ENCODE results near the gene RFTN1.
A peak's percentile ranks its signal among the peaks of the same experiment; 100 is the strongest.

Gene RFTN1

DNA sequence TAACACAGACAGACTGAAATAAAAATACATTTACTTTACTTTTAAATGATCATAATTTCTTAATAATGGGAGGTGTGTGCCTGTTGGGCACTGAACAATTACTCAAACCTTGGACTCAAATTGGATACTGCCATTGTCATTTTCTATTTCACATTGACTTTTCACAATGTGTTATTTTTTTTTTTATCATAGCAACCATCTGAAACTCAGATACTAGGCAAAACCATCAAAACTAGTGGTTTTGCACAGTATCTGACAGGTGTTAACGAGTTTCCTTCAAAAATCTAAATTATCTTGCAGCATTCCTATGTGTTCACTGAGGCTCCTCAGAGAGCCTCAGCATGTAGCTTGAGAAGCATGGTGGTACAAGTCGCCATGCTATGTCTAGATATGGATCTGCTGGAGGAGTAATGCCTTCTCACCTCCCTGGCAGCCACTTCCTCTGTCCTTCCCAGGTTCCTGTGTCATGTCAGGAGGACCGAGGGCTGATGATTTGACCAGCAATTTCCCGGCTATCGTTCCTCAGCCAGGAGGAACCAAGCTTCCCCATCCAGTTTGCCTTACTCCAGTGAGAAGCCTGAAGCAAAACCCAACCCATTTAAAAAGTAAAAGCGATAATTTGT is 29.9 kb upstream of the RFTN1 start:
- Mint-ChIP-seq H3K4me1 (peaks cover 14% of the 10 kb centered on the region), H3K27ac (ENCODE audit: low read depth) (no peak overlapping the region), H3K27me3 (no peaks in the 10 kb centered on the region), H3K9me3 (no peaks in the 10 kb centered on the region), H3K36me3 (ENCODE audit: insufficient read depth) (no peaks in the 10 kb centered on the region), H3K4me3 (no peak overlapping the region)
- no peak for ATAC-seq (replicated peaks; ENCODE audit: extremely low read depth, poor library complexity, severe bottlenecking)
- no peak for DNase-seq (ENCODE audit: low spot score in 2 of 2)

GRCh38 chr3:16538507-16538906 is 25.0 kb upstream of the RFTN1 start:
- no peak overlapping the region for H3K27ac Mint-ChIP-seq (ENCODE audit: low read depth)
- no peak for ATAC-seq (replicated peaks; ENCODE audit: extremely low read depth, poor library complexity, severe bottlenecking)
- no peaks in the 10 kb centered on the region for H3K9me3 Mint-ChIP-seq
- H3K4me1 Mint-ChIP-seq, result no peaks in the 10 kb centered on the region
- H3K4me3 Mint-ChIP-seq, result no peak overlapping the region
- no peaks in the 10 kb centered on the region for H3K36me3 Mint-ChIP-seq (ENCODE audit: insufficient read depth)
- H3K27me3 Mint-ChIP-seq, result peaks cover 17% of the 10 kb centered on the region
- no peak for DNase-seq (ENCODE audit: low spot score in 2 of 2)

- DNase-seq (ENCODE audit: low spot score in 2 of 2) (no peak), ATAC-seq (replicated peaks; ENCODE audit: extremely low read depth, poor library complexity, severe bottlenecking) (no peak)
- Mint-ChIP-seq H3K36me3 (ENCODE audit: insufficient read depth) (no peaks in the 10 kb centered on the region), H3K4me3 (no peak overlapping the region), H3K4me1 (no peaks in the 10 kb centered on the region), H3K27ac (ENCODE audit: low read depth) (no peak overlapping the region), H3K27me3 (peaks cover 17% of the 10 kb centered on the region), H3K9me3 (no peaks in the 10 kb centered on the region)
Measured at GRCh38 chr3:16536996-16537395, 23.5 kb upstream of the RFTN1 start.

- DNase-seq (ENCODE audit: low spot score in 2 of 2) (no peak), ATAC-seq (replicated peaks; ENCODE audit: extremely low read depth, poor library complexity, severe bottlenecking) (no peak)
- H3K4me3 Mint-ChIP-seq, result no peak overlapping the region
- no peaks in the 10 kb centered on the region for H3K4me1 Mint-ChIP-seq
- no peak overlapping the region for H3K27ac Mint-ChIP-seq (ENCODE audit: low read depth)
- no peaks in the 10 kb centered on the region for H3K9me3 Mint-ChIP-seq
- no peaks in the 10 kb centered on the region for H3K36me3 Mint-ChIP-seq (ENCODE audit: insufficient read depth)
- H3K27me3 Mint-ChIP-seq, result peaks cover 17% of the 10 kb centered on the region
Measured at GRCh38 chr3:16536344-16536663, 22.8 kb upstream of the RFTN1 start.

DNA sequence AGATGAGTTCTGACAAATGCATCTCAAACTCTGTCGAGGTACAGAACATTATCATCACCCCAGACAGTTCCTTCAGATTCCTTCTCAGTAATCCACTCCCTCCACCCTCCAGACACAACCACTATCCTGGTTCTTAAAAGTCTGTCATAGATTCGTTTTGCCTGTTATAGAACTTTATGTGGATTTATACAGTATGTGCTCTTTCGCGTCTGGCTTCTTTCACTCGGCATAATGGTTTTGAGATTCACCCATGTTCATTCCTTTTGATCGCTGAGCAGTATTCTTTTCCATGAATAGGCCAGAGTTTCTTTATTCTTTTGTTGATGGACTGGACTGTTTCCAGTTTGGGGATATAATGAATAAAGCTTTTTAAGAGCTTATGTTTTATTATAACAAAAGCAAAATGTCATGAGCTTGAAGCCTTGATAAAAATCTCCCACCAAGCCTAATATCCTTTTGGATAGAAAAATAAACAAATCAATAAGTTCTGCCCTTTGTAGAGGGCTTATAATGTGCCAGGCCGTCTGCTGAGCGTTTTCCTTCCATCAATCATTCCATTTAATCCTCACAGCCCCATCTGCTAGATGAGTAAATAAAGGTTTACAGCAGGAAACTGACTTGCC is 21.3 kb upstream of the RFTN1 start:
- Mint-ChIP-seq H3K4me3 (no peak overlapping the region), H3K27ac (ENCODE audit: low read depth) (no peak overlapping the region), H3K27me3 (peaks cover 17% of the 10 kb centered on the region), H3K36me3 (ENCODE audit: insufficient read depth) (no peaks in the 10 kb centered on the region), H3K4me1 (no peaks in the 10 kb centered on the region), H3K9me3 (no peaks in the 10 kb centered on the region)
- no peak for ATAC-seq (replicated peaks; ENCODE audit: extremely low read depth, poor library complexity, severe bottlenecking)
- no peak for DNase-seq (ENCODE audit: low spot score in 2 of 2)

- no peaks in the 10 kb centered on the region for H3K9me3 Mint-ChIP-seq
- H3K4me3 Mint-ChIP-seq, result no peak overlapping the region
- no peaks in the 10 kb centered on the region for H3K36me3 Mint-ChIP-seq (ENCODE audit: insufficient read depth)
- DNase-seq (ENCODE audit: low spot score in 2 of 2), result no peak
- peaks cover 4% of the 10 kb centered on the region for H3K4me1 Mint-ChIP-seq
- H3K27ac Mint-ChIP-seq (ENCODE audit: low read depth), result no peak overlapping the region
- H3K27me3 Mint-ChIP-seq, result peaks cover 17% of the 10 kb centered on the region
- no peak for ATAC-seq (replicated peaks; ENCODE audit: extremely low read depth, poor library complexity, severe bottlenecking)
Measured at GRCh38 chr3:16533928-16534574, 20.6 kb upstream of the RFTN1 start.

DNA sequence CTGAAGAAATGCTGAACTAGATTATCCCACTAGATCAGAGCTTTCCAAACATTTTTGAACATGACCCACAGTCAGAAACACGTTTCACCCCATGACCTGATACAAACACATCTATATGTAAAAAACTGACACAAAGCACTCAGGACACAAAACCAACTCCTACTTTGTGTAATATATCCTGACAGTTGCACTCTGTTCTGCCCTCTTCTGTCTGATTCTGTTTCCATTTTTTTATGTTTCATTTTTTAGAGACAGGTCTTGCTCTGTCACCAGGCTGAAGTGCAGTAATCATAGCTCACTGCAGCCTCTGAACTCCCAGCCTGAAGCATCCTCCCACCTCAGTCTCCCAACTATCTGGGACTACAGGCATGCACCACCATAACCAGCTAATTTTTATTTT is 15.8 kb upstream of the RFTN1 start:
- Mint-ChIP-seq H3K9me3 (peaks cover 5% of the 10 kb centered on the region), H3K4me1 (peaks cover 8% of the 10 kb centered on the region), H3K27ac (ENCODE audit: low read depth) (no peak overlapping the region), H3K36me3 (ENCODE audit: insufficient read depth) (no peaks in the 10 kb centered on the region), H3K4me3 (no peak overlapping the region), H3K27me3 (no peaks in the 10 kb centered on the region)
- ATAC-seq (replicated peaks; ENCODE audit: extremely low read depth, poor library complexity, severe bottlenecking), result no peak
- DNase-seq (ENCODE audit: low spot score in 2 of 2), result no peak

DNA sequence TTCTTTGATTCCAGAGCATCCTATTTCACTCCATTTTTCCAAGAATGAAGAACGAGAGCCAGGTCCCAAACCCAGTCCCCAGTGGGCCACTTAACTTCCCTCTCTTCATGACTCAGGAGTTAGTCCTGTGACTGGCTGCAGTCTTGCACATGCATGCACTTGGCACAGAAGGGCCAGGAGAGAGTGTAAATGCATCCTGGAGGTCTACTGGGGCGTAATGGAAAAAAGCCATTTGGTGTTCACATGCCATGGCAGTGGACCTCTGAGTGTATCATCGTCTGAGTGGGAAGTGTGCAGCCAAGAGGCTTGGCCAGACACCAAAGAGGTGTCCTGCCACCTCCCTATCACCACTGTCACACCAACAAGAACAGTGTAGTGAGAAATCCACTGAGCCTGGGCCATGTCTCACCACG is 15.1 kb upstream of the RFTN1 start:
- peaks cover 8% of the 10 kb centered on the region for H3K4me1 Mint-ChIP-seq
- no peak for DNase-seq (ENCODE audit: low spot score in 2 of 2)
- peaks cover 5% of the 10 kb centered on the region for H3K9me3 Mint-ChIP-seq
- no peaks in the 10 kb centered on the region for H3K36me3 Mint-ChIP-seq (ENCODE audit: insufficient read depth)
- ATAC-seq (replicated peaks; ENCODE audit: extremely low read depth, poor library complexity, severe bottlenecking), result no peak
- no peaks in the 10 kb centered on the region for H3K27me3 Mint-ChIP-seq
- H3K27ac Mint-ChIP-seq (ENCODE audit: low read depth), result no peak overlapping the region
- H3K4me3 Mint-ChIP-seq, result no peak overlapping the region

GRCh38 chr3:16528106-16528505 is 14.6 kb upstream of the RFTN1 start:
- H3K27ac Mint-ChIP-seq (ENCODE audit: low read depth), result no peak overlapping the region

GRCh38 chr3:16524196-16524595 is 10.7 kb upstream of the RFTN1 start:
- H3K36me3 Mint-ChIP-seq (ENCODE audit: insufficient read depth), result peaks cover 2% of the 10 kb centered on the region
- H3K27me3 Mint-ChIP-seq, result no peaks in the 10 kb centered on the region
- no peak overlapping the region for H3K4me3 Mint-ChIP-seq
- H3K9me3 Mint-ChIP-seq, result peaks cover 5% of the 10 kb centered on the region
- H3K27ac Mint-ChIP-seq (ENCODE audit: low read depth), result no peak overlapping the region
- peaks cover 38% of the 10 kb centered on the region for H3K4me1 Mint-ChIP-seq
- ATAC-seq (replicated peaks; ENCODE audit: extremely low read depth, poor library complexity, severe bottlenecking), result no peak
- no peak for DNase-seq (ENCODE audit: low spot score in 2 of 2)

More at GRCh38 chr3:16528106-16528505, 14.6 kb upstream of the RFTN1 start:
- H3K4me1 Mint-ChIP-seq, result peaks cover 8% of the 10 kb centered on the region
- H3K27me3 Mint-ChIP-seq, result no peaks in the 10 kb centered on the region
- DNase-seq (ENCODE audit: low spot score in 2 of 2) (no peak), ATAC-seq (replicated peaks; ENCODE audit: extremely low read depth, poor library complexity, severe bottlenecking) (no peak)
- no peak overlapping the region for H3K4me3 Mint-ChIP-seq
- no peaks in the 10 kb centered on the region for H3K36me3 Mint-ChIP-seq (ENCODE audit: insufficient read depth)
- peaks cover 5% of the 10 kb centered on the region for H3K9me3 Mint-ChIP-seq

- peaks cover 2% of the 10 kb centered on the region for H3K36me3 Mint-ChIP-seq (ENCODE audit: insufficient read depth)
- no peak overlapping the region for H3K4me3 Mint-ChIP-seq
- ATAC-seq (replicated peaks; ENCODE audit: extremely low read depth, poor library complexity, severe bottlenecking) (no peak), DNase-seq (ENCODE audit: low spot score in 2 of 2) (no peak)
- H3K9me3 Mint-ChIP-seq, result peaks cover 5% of the 10 kb centered on the region
- H3K4me1 Mint-ChIP-seq, result peaks cover 41% of the 10 kb centered on the region
- no peak overlapping the region for H3K27ac Mint-ChIP-seq (ENCODE audit: low read depth)
- H3K27me3 Mint-ChIP-seq, result no peaks in the 10 kb centered on the region
Measured at GRCh38 chr3:16523778-16524177, 10.3 kb upstream of the RFTN1 start.

DNA sequence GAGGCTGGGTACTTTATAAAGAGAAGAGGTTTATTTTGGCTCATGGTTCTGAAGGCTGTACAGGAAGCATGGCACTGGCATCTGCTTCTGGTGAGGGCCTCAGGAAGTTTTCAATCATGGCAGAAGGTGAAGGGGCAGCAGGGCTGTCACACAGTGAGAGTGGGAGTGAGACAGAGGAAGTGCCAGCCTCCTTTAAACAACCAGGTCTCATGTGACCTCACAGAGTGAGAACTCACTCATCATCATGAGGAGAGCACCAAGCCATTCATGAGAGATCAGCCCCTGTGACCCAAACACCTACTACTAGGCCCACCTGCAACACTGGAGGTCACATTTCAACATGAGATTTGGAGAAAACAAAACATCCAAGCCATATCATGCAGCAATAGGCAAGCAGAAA is 9.3 kb upstream of the RFTN1 start:
- no peak overlapping the region for H3K27ac Mint-ChIP-seq (ENCODE audit: low read depth)
- DNase-seq (ENCODE audit: low spot score in 2 of 2) (no peak), ATAC-seq (replicated peaks; ENCODE audit: extremely low read depth, poor library complexity, severe bottlenecking) (peak; percentile 38)
- no peak overlapping the region for H3K4me3 Mint-ChIP-seq
- H3K9me3 Mint-ChIP-seq, result peaks cover 5% of the 10 kb centered on the region
- peaks cover 2% of the 10 kb centered on the region for H3K36me3 Mint-ChIP-seq (ENCODE audit: insufficient read depth)
- no peaks in the 10 kb centered on the region for H3K27me3 Mint-ChIP-seq
- peaks cover 46% of the 10 kb centered on the region for H3K4me1 Mint-ChIP-seq
